Kidney (tissue), 14 donors: Measurements from ENCODE around the gene CFAP210. TPM values are rescaled to one million over a fixed set of nuclear protein-coding genes. Genes with fewer than 3 reads are reported as not detected.

Experiments used
- DNase-seq, 5 donors: peaks; one replicate each; pipeline ENCODE4 v3.0.0-alpha.2; 2013 to 2020
- FAIRE-seq: peaks from 2 replicates; lab custom pipeline; 2012; peaks lifted over from hg19 to GRCh38; lab: Jason Lieb, UNC
- H3K27ac ChIP-seq, 2 donors: one replicate each; pipeline ENCODE4 v1.7.0; 2013; ENCODE audit warnings: low read depth in 2 of 2, low read length in 2 of 2, inconsistent platforms in 1 of 2
- H3K27me3 ChIP-seq: one replicate; pipeline ENCODE4 v1.7.1; 2013; ENCODE audit warnings: low read length, inconsistent platforms; ENCODE audit not compliant: control insufficient read depth, insufficient read depth
- H3K36me3 ChIP-seq, 3 donors: one replicate each; pipeline versions ENCODE4 v1.7.0 to v1.7.1; 2013; ENCODE audit warnings: low read length in 3 of 3, control low read depth in 1 of 3, inconsistent platforms in 1 of 3; ENCODE audit not compliant: insufficient read depth in 3 of 3, control insufficient read depth in 2 of 3
- H3K4me1 ChIP-seq, 3 donors: one replicate each; pipeline versions ENCODE4 v1.7.0 to v1.7.1; 2013; ENCODE audit warnings: low read length in 3 of 3, inconsistent platforms in 1 of 3, low read depth in 1 of 3; ENCODE audit not compliant: control insufficient read depth in 2 of 3, insufficient read depth in 2 of 3
- H3K4me3 ChIP-seq, 3 donors: one replicate each; pipeline versions ENCODE4 v1.7.0 to v1.8.1; 2013; ENCODE audit warnings: low read length in 3 of 3, control low read depth in 1 of 3, inconsistent platforms in 1 of 3
- H3K9ac ChIP-seq, 3 donors: one replicate each; pipeline versions ENCODE4 v1.7.0 to v1.7.1; 2013; ENCODE audit warnings: low read length in 3 of 3, control low read depth in 1 of 3, inconsistent platforms in 1 of 3
- H3K9me3 ChIP-seq, 3 donors: one replicate each; pipeline versions ENCODE4 v1.7.0 to v1.7.1; 2013; ENCODE audit warnings: low read length in 3 of 3, control low read depth in 1 of 3, inconsistent platforms in 1 of 3; ENCODE audit not compliant: control insufficient read depth in 2 of 3, insufficient read depth in 1 of 3
- CTCF ChIP-seq: IDR thresholded peaks from 3 replicates; pipeline ENCODE4 v1.5.1; 2012; ENCODE audit warnings: mild to moderate bottlenecking, moderate library complexity, borderline replicate concordance; ENCODE audit not compliant: insufficient read depth; ENCODE audit errors: extremely low read depth
- intact Hi-C: fragments of 100-400 bp; cut with DNase I; formaldehyde crosslinking; loops from one replicate; pipeline ENCODE4 v1.11.1; 2022
- polyA plus RNA-seq: library from polyadenylated mRNA; stranded (reverse); fragments of 350-450 nt; fragmentation: Illumina TruSeq; extraction: RNeasy Lipid Tissue Mini Kit (QIAGEN cat#74804); gene quantifications from one replicate; pipeline ENCODE4 v1.2.3, GENCODE V29; 2014; ENCODE audit warnings: low read depth, low replicate concordance; ENCODE audit not compliant: insufficient read depth
- total RNA-seq: library from RNA; stranded (reverse); fragmentation: NEBNext Ultra II Directional; extraction: Animal tissue kit (Norgen Biotek cat#: 25700); gene quantifications from one replicate; pipeline ENCODE4 v1.2.1, GENCODE V29; 2021
- donor health status: control.
- donor health status: control.
- donor health status: control.
- donor health status: control.
- donor health status: control.
- donor health status: DM: yes; HTN: yes; CAD: no.
- donor health status: Normal renal cell carcinoma (clear cell type).

CFAP210 gene
- total and polyA plus RNA-seq, 2 donors from 2014 or later = 0.60 to 0.65 TPM

- intact Hi-C loops = no loop called here
- Histone ChIP-seq H3K9me3 (no peaks in the 10 kb centered on the region), H3K4me1 (peaks cover 0 to 4% (median 0%) of the 10 kb centered on the region in 3 donors), H3K4me3 (no peak overlapping the region), H3K36me3 (no peaks in the 10 kb centered on the region), H3K27ac (no peak overlapping the region), H3K27me3 (no peaks in the 10 kb centered on the region), H3K9ac (no peak overlapping the region)
- FAIRE-seq (no peak), DNase-seq (no peak)
- no peak for TF ChIP-seq CTCF
These were observed 44.5 kb upstream of the CFAP210 start for GRCh38 chr2:169738566-169739229.

GRCh38 chr2:169736902-169737301, 42.7 kb upstream of the CFAP210 start:
- Histone ChIP-seq H3K9ac (no peak overlapping the region), H3K27ac (no peak overlapping the region), H3K36me3 (no peaks in the 10 kb centered on the region), H3K9me3 (no peaks in the 10 kb centered on the region), H3K27me3 (no peaks in the 10 kb centered on the region), H3K4me3 (peak overlapping the region in 2 of 3 donors; percentile 12), H3K4me1 (peaks cover 0 to 4% (median 0%) of the 10 kb centered on the region in 3 donors)
- intact Hi-C loops = no loop called here
- no peak for FAIRE-seq
- peak in 2 of 5 donors; percentile 38 to 45 for DNase-seq
- TF ChIP-seq CTCF = no peak

- FAIRE-seq (no peak), DNase-seq (no peak)
- H3K9me3 ChIP-seq = no peaks in the 10 kb centered on the region
- H3K4me3 ChIP-seq = peak overlapping the region in 1 of 3 donors; percentile 9
- H3K36me3 ChIP-seq = no peaks in the 10 kb centered on the region
- H3K4me1 ChIP-seq = peaks cover 0 to 4% (median 0%) of the 10 kb centered on the region in 3 donors
- H3K27ac ChIP-seq = no peak overlapping the region
- no peaks in the 10 kb centered on the region for H3K27me3 ChIP-seq
- no peak overlapping the region for H3K9ac ChIP-seq
- intact Hi-C loops = no loop called here
- no peak for TF ChIP-seq CTCF
These were observed 41.4 kb upstream of the CFAP210 start for GRCh38 chr2:169735623-169736022.
